Activated CD8-positive, alpha-beta memory T cell treated with anti-CD3 and anti-CD28 coated beads, Interleukin-2, amount 50 U/mL, for 1 hour (primary cell): ENCODE measurements around the gene SPDYE6.
"Not testable (repeated sequence)": the region's sequence is repeated elsewhere in the genome, so short reads cannot be mapped to it uniquely, and the experiment has no call there.

Experiments
- DNase-seq: peaks from one replicate; pipeline ENCODE4 v3.0.0-alpha.2; 2020; ENCODE audit errors: extremely low read depth

The SPDYE6 gene, protein sequence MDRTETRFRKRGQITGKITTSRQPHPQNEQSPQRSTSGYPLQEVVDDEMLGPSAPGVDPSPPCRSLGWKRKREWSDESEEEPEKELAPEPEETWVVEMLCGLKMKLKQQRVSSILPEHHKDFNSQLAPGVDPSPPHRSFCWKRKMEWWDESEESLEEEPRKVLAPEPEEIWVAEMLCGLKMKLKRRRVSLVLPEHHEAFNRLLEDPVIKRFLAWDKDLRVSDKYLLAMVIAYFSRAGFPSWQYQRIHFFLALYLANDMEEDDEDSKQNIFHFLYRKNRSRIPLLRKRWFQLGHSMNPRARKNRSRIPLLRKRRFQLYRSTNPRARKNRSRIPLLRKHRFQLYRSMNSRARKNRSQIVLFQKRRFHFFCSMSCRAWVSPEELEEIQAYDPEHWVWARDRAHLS

DNA sequence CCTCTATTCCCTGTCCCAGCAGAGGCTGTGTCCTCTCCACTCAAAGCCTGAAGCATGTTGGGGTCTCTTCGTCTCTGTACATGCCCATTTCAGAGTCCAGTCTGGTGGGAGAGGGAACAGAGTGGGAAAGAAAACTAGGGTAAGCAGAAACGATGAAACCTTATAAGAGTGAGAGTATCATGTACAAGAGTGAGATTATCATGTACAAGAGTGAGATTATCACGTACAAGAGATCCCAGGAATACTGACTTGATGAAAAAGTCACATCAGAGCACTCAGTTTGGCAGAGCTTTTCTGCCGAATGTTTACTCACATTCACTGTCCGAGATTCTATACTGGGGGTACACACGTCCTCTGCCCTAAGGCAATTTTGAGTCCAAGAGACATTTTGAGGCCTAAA is at the start of gene SPDYE6:
SPDYE6 (minus strand) TSS at position 101 of the 400 bp plus-strand sequence. CDS start 421 bp downstream, outside the sequence.
- DNase-seq, result not testable (repeated sequence)

DNA sequence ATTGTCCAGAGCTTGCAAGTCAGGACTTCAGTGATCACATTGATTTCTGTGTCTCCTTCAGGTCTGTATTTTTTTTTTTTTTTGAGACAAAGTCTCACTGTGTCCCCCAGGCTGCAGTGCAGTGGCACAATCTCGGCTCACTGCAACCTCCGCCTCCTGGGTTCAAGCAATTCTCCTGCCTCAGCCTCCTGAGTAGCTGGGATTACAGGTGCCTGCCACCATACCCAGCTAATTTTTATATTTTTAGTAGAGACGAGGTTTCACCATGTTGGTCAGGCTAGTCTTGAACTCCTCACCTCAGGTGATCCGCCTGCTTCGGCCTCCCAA is 48.6 kb upstream of the SPDYE6 start:
- DNase-seq, result not testable (repeated sequence)

DNA sequence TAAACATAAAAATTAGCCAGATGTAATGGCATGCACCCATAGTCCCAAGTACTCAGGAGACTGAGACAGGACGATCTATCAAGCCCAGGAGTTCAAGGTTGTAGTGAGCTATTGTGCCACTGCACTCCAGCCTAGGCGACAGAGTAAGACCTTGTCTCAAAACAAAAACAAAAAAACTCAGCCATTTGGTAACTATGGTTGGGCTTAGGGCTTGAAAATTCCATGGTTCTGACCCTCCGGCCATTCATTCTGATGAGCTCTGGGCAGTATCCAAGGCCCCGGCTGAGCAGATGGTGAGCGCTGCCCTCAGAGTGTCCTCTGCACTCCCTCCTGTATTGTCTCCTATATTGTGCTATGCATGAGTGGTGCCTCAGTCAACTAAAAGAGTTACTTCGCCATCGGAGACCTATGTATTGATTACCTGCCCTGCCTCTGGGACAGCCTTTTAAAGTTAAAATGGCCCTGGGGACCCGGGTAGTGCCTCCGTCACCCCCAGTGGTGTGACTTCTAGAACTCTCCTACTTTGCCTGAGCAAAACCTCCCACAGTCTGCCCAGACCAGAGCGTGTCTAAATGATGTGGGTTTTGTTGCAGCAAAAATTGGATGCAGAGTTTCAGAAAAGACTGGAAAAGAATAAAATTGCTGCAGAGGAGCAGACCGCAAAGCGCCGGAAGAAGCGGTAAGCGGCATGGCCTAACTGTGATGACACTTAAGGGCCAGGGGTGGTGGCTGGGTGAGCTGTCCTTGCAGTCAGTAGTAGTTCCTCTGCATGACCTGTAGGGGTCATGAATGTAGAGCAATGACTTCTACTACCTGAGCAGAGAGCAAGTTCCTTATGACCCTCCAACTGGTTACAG is 48.0 kb upstream of the SPDYE6 start:
- no peak for DNase-seq

DNA sequence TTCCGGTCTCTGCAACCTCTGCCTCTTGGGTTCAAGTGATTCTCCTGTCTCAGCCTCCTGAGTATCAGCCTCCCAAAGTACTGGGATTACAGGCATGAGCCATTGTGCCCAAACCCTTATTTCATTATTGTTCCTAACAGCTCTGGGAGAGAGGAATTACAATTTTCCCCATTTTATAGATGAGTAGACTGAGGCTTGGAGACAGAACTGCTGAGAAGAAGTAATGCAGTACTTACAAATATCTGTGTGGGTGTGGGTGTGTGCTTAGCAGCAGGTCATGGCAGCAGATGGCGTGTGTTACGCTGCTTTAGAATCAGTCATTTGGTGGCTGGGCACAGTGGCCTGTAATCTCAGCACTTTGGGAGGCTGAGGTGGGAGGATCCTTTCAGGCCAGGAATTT is 47.3 kb upstream of the SPDYE6 start:
- no peak for DNase-seq

DNA sequence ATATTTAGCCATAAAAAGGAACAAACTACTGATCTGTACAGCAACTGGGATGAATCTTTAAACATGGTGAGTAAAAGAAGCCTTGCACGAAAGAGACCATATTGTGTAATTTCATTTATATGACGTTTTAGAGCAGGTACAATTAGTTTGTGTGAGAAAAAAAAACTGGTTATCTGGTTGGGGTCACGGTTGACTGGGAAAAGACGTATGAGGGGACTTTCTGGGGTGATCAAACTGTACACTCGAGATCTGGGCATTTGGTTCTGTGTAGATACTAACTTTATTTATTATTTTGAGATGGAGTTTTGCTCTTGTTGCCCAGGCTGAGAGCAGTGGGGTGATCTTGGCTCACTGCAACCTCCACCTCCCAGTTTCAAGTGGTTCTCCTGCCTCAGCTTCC is 44.1 kb upstream of the SPDYE6 start:
- DNase-seq, result no peak

DNA sequence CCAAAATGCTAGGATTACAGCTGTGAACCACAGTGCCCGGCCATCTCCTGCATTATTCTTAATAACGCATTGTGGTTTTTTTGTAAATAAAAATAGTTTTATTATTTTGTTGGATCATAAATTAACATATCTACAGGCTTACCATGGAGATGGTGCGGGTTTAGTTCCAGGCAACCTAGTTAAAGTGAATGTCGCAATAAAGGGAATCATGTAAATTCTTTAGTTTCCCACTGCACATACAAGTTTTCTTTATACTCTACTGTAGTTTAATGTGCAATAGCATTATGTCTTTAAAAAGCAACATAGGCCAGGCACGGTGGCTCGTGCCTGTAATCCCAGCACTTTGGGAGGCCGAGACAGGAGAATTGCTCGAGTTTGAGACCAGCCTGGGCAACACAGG is 42.3 kb upstream of the SPDYE6 start:
- DNase-seq, result no peak

DNA sequence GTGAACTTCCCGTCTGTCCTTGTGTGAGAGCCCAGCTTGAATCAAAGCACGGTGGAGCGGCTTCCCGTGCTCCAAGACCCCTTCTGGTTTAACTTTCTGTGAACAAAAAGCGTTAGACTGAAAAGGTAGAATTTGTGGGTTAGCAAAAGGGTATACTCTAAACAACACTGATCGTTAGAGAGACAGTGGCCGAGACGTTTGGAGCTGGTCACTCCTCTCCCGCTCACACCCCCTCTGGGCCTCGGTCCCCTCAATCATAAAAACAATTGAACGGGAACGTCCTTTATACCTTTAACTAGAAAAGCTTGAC is 40.4 kb upstream of the SPDYE6 start:
- no peak for DNase-seq

DNA sequence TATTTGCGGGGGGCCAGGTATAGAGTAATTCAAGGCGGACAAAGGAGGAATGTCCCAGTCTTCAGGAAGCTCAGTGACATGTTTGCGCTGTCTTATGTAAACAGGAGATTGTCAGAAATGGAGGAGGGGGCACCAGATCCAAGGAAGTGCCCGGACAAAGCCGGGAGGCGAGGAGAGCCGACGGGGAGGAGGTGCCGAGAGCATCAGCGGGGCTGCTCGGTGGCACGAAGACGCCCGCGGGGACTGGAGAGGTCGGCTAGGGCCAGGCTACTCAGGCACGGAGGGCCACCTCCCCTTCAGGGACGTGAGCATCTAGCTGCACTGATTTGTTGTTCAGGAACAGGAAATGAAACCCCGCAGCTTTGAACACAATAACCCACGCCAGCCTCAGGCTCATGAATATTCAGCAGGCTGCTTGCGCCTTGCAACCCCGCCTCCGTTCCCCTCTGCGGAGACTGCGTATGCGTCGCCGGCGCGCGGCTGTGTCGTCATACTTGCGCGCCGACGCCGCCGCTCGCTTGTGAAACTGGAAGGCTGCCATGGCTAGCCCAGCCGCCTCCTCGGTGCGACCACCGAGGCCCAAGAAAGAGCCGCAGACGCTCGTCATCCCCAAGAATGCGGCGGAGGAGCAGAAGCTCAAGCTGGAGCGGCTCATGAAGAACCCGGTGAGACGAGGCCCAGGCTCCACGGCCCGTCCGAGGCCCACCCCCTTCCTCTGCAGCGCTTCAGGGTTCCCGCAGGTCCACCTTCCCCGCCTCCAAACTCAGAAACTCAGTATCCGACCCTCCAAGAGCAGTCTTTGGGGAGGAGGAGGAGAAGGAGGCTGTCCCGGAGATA is 39.8 kb upstream of the SPDYE6 start, which contains the start of gene PRKRIP1:
PRKRIP1 (plus strand) TSS at position 491 of the 837 bp plus-strand sequence; CDS start at position 540, 49 bp downstream.
- DNase-seq, result peak; percentile 78

DNA sequence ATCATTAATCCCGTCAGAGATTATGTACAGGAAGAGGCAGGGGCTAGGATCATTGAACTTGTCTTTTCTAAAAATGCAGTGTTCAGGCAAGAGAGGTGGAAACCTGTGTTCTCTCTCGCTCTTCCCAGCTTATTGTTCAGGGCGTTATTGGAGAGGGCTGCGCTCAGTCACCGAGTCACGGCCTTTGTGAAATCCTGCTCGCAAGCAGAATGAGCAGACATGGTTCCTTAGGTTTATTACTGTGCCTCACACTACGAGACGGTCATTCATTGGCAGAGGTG is 39.3 kb upstream of the SPDYE6 start:
- no peak for DNase-seq

DNA sequence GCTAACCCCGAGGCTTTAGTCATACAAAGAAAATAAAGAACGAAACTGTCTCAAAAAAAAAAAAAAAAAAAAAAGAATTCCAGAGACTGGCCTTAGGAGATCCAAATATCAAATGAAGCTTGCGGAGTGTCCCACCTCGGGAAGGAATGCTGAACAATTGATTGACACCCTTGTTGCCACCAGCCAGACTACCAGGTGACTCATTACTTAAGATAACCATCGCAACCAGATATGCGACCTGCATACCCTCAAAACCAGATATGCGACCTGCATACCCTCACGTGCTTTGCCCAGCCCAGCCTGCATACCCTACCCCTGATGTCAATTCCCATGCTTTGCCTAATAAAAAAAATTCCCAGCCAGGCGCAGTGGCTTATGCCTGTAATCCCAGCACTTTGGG is 37.2 kb upstream of the SPDYE6 start:
- no peak for DNase-seq

DNA sequence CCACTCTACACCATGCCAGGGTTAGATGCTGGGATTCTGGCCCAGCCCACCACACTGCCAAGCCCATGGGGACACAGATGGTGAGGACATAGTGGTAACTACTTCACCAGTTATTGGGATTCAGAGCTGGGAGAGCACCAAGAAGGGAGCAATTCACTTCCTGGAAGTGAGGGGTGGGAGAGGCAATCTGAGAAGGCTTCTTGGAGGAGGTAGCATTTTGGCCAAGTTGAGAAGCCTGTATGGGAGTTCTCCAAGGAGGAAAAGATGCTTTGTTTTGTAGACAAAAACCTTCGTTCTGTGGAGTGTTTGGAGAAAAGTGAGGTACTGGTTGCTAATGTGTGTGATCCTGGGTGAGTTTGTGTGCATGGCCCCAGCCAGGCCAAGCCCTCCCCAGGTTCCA is 36.1 kb upstream of the SPDYE6 start:
- no peak for DNase-seq

DNA sequence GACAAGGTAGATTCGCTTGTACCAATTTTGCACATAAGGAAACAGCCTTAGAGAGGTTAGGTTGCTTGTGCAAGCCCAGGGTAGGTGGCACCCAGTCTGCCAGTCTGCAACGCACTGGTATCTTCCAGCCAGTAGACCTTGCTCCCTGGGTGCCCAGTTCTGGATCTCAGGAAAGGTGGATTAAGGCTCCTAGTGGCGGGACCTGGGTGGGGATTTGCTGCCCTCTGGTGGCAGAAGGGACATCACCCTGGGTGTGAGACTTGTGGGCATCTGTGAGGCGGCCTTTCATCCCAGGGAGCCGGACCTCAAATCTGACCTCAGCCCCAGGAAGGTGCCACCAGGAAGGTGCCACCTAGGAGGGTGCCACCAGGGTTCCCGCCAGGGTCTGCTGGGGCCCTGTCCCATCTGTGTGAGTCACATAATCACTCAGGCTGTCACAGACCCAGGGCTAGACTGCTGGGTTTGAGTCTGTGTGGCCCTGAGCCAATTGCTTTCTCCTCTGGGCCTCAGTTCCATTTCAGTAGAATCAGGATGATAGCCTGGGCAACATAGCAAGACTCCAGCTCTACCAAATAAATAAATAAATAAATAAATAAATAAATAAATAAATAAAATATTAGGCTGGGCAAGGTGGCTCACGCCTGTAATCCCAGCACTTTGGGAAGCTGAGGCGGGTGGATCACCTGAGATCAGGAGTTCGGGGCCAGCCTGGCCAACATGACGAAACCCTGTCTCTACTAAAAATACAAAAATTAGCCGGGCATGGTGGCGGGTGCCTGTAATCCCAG is 34.6 kb upstream of the SPDYE6 start:
- no peak for DNase-seq

DNA sequence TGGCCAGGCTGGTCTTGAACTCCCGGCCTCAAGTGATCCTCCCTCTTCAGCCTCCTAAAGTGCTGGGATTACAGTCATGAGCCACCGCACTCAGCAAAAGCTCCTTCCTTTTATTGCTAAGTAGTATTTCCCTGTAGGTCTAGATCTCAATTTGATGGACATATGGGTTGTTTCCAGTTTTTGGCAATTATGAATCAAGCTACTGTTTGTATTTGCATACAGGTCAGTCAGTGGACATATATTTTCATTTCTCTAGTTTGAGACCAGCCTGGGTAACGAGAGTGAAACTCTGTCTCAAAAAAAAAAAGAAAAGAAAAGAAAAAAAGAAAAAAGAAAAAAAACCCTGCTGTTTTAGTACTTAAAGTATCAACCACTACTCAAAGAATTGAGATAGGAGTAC is 33.6 kb upstream of the SPDYE6 start:
- no peak for DNase-seq

DNA sequence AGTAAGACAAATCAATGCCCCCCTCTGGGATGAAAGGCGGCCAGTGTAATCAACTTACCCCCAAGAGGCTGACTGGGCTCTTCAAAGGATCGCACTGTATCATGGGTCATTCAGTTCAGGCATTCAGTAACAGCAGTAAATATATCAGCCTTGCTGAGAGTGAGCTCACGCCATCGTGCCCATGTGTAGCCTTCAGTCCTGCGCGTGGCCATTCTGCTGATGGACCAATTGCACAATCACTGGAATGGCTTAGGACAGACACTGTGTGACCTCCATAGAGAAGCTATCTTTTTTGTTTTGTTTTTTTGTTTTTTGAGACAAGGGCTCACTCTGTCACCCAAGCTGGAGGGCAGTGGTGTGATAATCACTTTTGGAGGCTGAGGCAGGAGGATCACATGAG is 30.8 kb upstream of the SPDYE6 start:
- no peak for DNase-seq

DNA sequence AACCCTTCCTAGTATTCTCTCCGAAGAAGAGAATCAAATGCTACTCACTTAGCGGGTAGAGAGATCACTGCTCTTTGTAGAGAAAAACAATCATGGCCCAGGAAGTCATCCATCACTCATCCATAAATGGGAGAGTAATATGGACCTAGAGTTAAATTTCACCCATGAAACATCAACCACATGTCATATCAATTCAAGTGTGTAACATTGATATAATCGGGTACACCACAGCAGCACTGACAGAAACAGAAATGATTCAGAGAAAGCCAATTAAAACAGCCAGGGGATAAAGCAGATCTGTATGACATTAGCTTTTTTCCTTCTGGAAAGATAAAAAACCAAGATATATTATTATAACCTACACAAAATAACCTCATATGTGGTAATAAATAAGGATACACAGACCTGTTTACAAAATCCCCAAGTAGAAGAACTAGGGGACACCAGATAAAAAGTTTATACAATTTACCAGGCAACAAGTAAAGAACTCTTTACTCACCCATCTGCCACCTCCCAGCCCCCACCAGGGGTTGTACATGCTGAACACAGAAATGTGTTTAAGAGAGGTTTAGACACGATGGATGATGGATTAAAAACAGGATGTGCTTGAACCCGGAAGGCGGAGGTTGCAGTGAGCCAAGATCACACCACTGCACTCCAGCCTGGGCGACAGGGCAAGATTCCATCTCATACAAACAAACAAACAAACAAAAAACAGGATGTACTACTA is 25.6 kb upstream of the SPDYE6 start:
- not testable (repeated sequence) for DNase-seq

DNA sequence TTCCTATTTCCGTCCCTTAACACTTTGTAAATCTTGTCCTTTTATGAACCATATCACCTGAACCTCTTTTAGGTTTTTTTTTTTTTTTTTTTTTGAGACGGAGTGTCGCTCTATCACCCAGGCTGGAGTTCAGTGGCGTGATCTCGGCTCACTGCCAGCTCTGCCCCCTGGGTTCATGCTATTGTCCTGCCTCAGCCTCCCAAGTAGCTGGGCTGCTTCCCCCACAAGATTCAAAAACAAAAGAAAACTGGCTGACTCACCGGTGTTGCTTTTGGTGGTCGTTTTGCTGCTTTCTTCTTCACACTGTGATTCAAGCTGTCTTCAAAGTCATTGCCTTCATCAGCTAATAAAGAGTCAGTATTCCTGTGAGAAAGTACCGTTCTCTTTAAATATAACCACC is 24.6 kb upstream of the SPDYE6 start:
- DNase-seq, result not testable (repeated sequence)

DNA sequence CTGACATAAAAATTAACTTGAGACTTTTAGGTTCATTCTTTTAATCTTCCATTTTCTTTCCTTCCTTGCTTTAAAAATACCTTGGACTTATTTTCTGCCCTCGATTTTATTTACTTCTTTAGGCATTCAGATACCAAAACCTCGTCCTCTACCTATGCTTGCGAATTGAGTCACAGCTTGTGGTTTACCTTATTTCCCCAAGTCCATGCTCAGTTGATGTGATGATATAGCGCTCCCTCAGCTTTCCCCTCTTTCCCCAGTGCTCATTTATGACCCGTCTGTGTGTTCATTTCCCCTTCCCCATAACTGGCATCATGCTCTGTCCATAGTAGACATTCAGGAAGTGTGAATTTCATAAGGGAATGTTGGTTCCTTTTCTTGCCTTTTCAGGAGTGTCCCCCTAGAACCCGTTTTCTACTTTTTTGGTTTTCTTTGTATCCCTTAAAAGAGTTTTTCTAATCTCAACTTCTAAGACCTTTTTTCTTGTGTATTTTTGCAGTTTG is 20.8 kb upstream of the SPDYE6 start:
- no peak for DNase-seq

DNA sequence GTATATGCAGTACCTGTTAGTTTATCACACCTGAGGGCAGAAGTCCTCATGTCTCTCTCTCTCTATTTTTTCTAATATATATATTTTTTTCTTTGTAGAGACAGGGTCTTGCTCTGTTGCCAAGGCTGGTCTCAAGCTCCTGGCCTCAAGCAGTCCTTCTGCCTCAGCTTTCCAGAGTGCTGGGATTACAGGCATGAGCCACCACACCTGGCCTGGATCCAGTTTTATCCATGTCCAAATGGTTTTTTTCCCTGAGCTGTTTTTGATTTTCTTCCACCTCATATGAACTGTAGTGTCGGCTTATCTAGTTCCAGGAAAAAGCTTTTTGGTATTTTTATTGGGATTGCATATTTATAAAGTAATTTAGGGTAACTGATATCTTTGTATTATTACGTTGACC is 16.6 kb upstream of the SPDYE6 start:
- not testable (repeated sequence) for DNase-seq

DNA sequence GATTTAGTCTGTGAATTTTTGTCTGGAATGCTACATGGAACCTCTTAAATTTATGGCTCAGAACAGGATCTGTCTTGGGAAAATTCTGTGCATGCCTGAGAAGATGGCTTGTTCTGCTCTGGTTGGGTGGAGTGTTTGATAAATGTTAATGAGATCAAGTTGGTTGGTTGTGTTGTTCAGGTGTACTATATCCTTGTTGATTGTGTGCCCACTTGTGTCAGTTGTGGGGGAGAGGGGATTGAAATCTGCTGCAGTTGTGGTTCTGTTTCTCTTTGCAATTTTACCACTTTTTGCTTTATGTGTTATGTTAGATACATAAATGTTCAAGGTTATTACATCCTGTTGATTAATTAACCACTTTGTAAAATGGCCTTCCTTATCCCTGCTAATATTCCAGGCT is 13.8 kb upstream of the SPDYE6 start:
- DNase-seq, result not testable (repeated sequence)

DNA sequence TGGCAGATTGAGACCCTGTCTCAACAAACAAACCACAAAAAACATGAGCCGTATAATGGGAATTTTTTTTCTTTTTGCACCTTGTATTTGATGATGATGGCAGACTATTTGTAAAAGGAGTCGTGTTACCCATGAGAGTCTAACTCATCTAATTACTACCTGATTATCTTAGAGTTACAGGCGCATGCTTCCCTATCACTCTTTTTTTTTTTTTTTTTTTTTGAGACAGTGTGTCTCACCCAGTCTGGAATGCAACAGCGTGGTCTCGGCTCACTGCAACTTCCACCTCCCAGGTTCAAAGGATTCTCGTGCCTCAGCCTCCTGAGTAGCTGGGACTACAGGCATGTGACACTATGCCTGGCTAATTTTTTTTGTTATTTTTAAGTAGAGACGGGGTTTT is 9.1 kb upstream of the SPDYE6 start:
- not testable (repeated sequence) for DNase-seq

DNA sequence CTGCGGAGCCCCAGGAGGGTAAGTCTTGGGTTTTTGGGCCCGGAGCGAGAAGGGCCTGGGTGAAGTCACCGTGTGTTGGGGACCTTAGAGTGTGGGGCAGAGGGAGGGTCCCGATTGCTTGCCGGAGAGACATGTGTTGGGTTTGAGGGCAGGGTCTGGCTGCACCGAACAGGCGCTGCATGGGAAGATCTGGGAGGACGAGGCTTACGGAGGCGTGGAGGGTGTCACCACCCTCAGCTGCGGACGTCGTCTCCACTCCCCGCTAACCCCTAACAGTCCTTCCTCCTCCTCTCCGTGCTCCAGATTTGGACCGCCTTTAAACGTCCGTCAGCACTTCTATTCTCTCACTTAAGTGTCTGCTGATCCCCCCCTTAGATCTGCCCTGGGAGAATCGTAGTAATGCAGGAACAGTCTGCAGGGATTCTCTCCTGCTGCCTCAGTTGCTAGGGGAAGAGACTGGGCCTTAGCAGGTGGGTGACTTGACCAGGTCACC is 8.2 kb upstream of the SPDYE6 start:
- not testable (repeated sequence) for DNase-seq
